GM23248 (cell line): ENCODE measurements around the gene PPFIA2. TPM values are rescaled to one million over a fixed set of nuclear protein-coding genes. Genes with fewer than 3 reads are reported as not detected.
A peak's percentile ranks its signal among the peaks of the same experiment; 100 is the strongest.

Source experiments
- DNase-seq: peaks from one replicate; pipeline ENCODE4 v3.0.0-alpha.2; 2015
- H2AFZ ChIP-seq: fragments of 200-600 bp; sonication (generic); 2 replicates; pipeline ENCODE4 v1.6.1; 2016; ENCODE audit warnings: antibody characterized with exemption
- H3F3A ChIP-seq: fragments of 200-600 bp; sonication (generic); 2 replicates; pipeline ENCODE4 v1.6.1; 2016; ENCODE audit warnings: mild to moderate bottlenecking, antibody characterized with exemption, mixed run types; ENCODE audit not compliant: insufficient read depth
- H3K27ac ChIP-seq: fragments of 200-600 bp; sonication (generic); 2 replicates; pipeline ENCODE4 v1.5.1; 2016; ENCODE audit warnings: mild to moderate bottlenecking
- H3K27me3 ChIP-seq: fragments of 200-600 bp; sonication (generic); replicated peaks from 2 replicates; pipeline ENCODE4 v1.6.1; 2016; ENCODE audit warnings: mild to moderate bottlenecking; ENCODE audit not compliant: insufficient read depth
- H3K36me3 ChIP-seq: fragments of 200-600 bp; sonication (generic); 2 replicates; pipeline ENCODE4 v1.6.1; 2016; ENCODE audit warnings: low read depth, mild to moderate bottlenecking
- H3K4me1 ChIP-seq: fragments of 200-600 bp; sonication (generic); 2 replicates; pipeline ENCODE4 v1.6.1; 2016; ENCODE audit warnings: mild to moderate bottlenecking; ENCODE audit not compliant: insufficient read depth
- H3K4me2 ChIP-seq: fragments of 200-600 bp; sonication (generic); one replicate; pipeline ENCODE4 v1.6.1; 2016; ENCODE audit warnings: mild to moderate bottlenecking; ENCODE audit not compliant: unreplicated experiment
- H3K4me3 ChIP-seq: fragments of 200-600 bp; sonication (generic); 2 replicates; pipeline ENCODE4 v1.5.1; 2016; ENCODE audit warnings: mild to moderate bottlenecking
- H3K79me2 ChIP-seq: fragments of 200-600 bp; sonication (generic); 2 replicates; pipeline ENCODE4 v1.6.1; 2016; ENCODE audit warnings: mild to moderate bottlenecking; ENCODE audit not compliant: insufficient read depth
- H3K9ac ChIP-seq: fragments of 200-600 bp; sonication (generic); 2 replicates; pipeline ENCODE4 v1.6.1; 2016; ENCODE audit warnings: mild to moderate bottlenecking
- H3K9me2 ChIP-seq: fragments of 200-600 bp; sonication (generic); 2 replicates; pipeline ENCODE4 v1.6.1; 2016; ENCODE audit warnings: mixed run types, mild to moderate bottlenecking, moderate library complexity; ENCODE audit not compliant: insufficient read depth
- H3K9me3 ChIP-seq: fragments of 200-600 bp; sonication (generic); one replicate; pipeline ENCODE4 v1.6.1; 2017; ENCODE audit warnings: low read depth
- H4K20me1 ChIP-seq: fragments of 200-600 bp; sonication (generic); 2 replicates; pipeline ENCODE4 v1.6.0; 2016; ENCODE audit not compliant: insufficient read depth
- EZH2 ChIP-seq: fragments of 200-600 bp; sonication (generic); IDR thresholded peaks from 2 replicates; pipeline ENCODE4 v1.6.1; 2018; ENCODE audit warnings: antibody characterized with exemption, mild to moderate bottlenecking; ENCODE audit not compliant: insufficient read depth, poor library complexity, severe bottlenecking
- EZH2phosphoT487 ChIP-seq: fragments of 200-600 bp; sonication (generic); IDR thresholded peaks from 2 replicates; pipeline ENCODE4 v1.6.1; 2018; ENCODE audit warnings: antibody characterized with exemption, moderate library complexity, mild to moderate bottlenecking, low read depth; ENCODE audit not compliant: insufficient read depth
- WGBS, 2 experiments: methylation state at CpG; one replicate each; pipeline ENCODE4 v1.1.6; 2015 to 2017; ENCODE audit warnings: low lambda C conversion rate in 2 of 2, low coverage in 1 of 2; ENCODE audit errors: missing lambda C conversion rate in 2 of 2; 5-methylcytosine and 5-hydroxymethylcytosine counted together
- in situ Hi-C: fragments of 300-500 bp; cut with MboI; formaldehyde crosslinking; loops from 2 replicates; pipeline ENCODE4 v1.15.0; 2020
- polyA plus RNA-seq: library from polyadenylated mRNA; unstranded; fragments of >200 nt; fragmentation: Nextera tagmentation; extraction: Ambion mirVana; gene quantifications from 2 replicates; pipeline ENCODE4 v1.2.1, GENCODE V29; 2016
- total RNA-seq: library from RNA; depleted of rRNA; stranded (reverse); fragments of >200 nt; shearing (Covaris generic); gene quantifications from 2 replicates; pipeline ENCODE4 v1.2.3, GENCODE V29; 2014

PPFIA2 gene
- total and polyA plus RNA-seq, 2 experiments from 2014 or later = not detected

DNA sequence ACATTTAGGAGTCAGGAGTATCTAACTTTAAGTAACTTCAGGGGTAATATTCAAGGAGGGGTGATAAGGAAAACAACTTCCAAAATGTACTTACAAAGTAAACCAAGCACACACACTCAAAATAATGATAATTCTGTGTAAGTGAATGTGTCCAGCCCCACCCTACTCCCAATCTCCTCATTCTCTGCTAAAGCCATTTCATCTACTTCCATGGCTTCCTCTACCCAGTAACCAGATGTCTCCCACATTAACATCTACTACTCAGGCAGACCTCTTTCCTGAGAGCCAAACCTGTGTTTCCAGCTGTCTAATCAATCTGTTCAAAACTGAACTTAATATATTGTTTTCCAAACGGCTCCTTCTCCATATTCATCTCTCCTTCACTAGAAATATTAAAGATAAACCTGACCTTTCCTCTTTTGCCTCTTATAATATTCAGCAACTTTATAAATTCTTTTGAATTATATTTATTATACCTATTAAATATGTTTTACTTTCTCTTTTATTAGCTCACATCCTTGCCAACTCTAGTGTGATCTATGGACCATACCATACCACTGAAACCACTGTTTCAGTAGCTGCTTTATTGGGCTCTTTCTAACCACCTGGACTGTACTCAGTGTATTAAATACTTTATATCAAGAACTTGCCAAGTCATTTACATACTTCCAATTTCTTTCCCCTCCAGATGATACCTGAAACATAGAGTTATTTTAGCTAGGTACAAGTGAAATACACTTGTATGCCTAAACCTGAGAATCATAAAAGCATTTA is 170.7 kb downstream of the PPFIA2 start:
- 3 to 4% methylated on average over 1 of the region's 1 CpG for WGBS, 2 experiments
- no peaks in the 10 kb centered on the region for H3K9me3 ChIP-seq
- no peaks in the 10 kb centered on the region for H3K27me3 ChIP-seq
- in situ Hi-C loops = no loop called here
- H4K20me1 ChIP-seq = no peaks in the 10 kb centered on the region
- no peak overlapping the region for H3K4me2 ChIP-seq
- H3K4me1 ChIP-seq = no peaks in the 10 kb centered on the region
- no peaks in the 10 kb centered on the region for H3K36me3 ChIP-seq
- H3K79me2 ChIP-seq = no peaks in the 10 kb centered on the region
- H3K9me2 ChIP-seq = no peaks in the 10 kb centered on the region
- no peak overlapping the region for H3K4me3 ChIP-seq
- no peak overlapping the region for H2AFZ ChIP-seq
- TF ChIP-seq EZH2phosphoT487 (no peak), EZH2 (no peak)
- H3K27ac ChIP-seq = no peak overlapping the region
- DNase-seq = no peak
- H3F3A ChIP-seq = no peaks in the 10 kb centered on the region
- H3K9ac ChIP-seq = no peak overlapping the region

GRCh38 chr12:81585787-81586186 is 173.4 kb downstream of the PPFIA2 start:
- Histone ChIP-seq H3F3A (no peaks in the 10 kb centered on the region), H3K36me3 (no peaks in the 10 kb centered on the region), H3K27me3 (no peaks in the 10 kb centered on the region), H3K4me1 (no peaks in the 10 kb centered on the region), H4K20me1 (no peaks in the 10 kb centered on the region), H3K79me2 (no peaks in the 10 kb centered on the region), H3K27ac (no peak overlapping the region), H3K4me3 (no peak overlapping the region), H2AFZ (no peak overlapping the region), H3K4me2 (no peak overlapping the region), H3K9me2 (no peaks in the 10 kb centered on the region), H3K9ac (no peak overlapping the region), H3K9me3 (no peaks in the 10 kb centered on the region)
- no peak for TF ChIP-seq EZH2phosphoT487
- TF ChIP-seq EZH2 = no peak
- in situ Hi-C loops = no loop called here
- WGBS, 2 experiments = 19 to 43% methylated on average over 1 of the region's 1 CpG
- DNase-seq = no peak

DNA sequence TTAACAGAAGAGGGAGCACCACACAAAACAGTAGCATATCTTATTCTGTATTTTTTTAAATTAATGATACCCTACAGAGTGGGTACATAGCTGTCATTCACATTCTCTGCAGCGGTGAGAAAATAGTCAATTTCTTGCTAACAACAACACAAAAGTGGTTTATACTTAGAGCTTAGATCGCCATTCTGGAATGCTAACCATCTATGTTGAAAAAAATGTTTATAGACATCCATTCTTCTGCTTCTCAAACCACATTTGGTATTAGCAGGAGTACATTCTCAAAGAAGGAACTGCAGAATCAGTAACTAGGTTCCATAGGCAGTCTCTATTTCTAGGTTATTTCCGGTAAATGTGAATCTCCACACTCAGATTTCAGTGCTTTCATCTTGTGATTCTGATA is 185.9 kb downstream of the PPFIA2 start:
- TF ChIP-seq EZH2 (no peak), EZH2phosphoT487 (no peak)
- no peaks in the 10 kb centered on the region for H3K27me3 ChIP-seq
- in situ Hi-C loops = no loop called here
- H3K9me2 ChIP-seq = no peaks in the 10 kb centered on the region
- H3K4me1 ChIP-seq = no peaks in the 10 kb centered on the region
- H4K20me1 ChIP-seq = no peaks in the 10 kb centered on the region
- H3K9ac ChIP-seq = no peak overlapping the region
- no peaks in the 10 kb centered on the region for H3F3A ChIP-seq
- no peak overlapping the region for H3K4me2 ChIP-seq
- peak; percentile 24 for DNase-seq
- 57 to 72% methylated on average over 3 of the region's 3 CpGs for WGBS, 2 experiments
- H3K36me3 ChIP-seq = no peaks in the 10 kb centered on the region
- H3K4me3 ChIP-seq = no peak overlapping the region
- no peaks in the 10 kb centered on the region for H3K9me3 ChIP-seq
- no peak overlapping the region for H3K27ac ChIP-seq
- no peaks in the 10 kb centered on the region for H3K79me2 ChIP-seq
- H2AFZ ChIP-seq = no peak overlapping the region

- Histone ChIP-seq H2AFZ (no peak overlapping the region), H3F3A (no peaks in the 10 kb centered on the region), H3K9me2 (no peaks in the 10 kb centered on the region), H3K4me3 (no peak overlapping the region), H3K4me1 (no peaks in the 10 kb centered on the region), H4K20me1 (no peaks in the 10 kb centered on the region), H3K36me3 (no peaks in the 10 kb centered on the region), H3K9ac (no peak overlapping the region), H3K4me2 (no peak overlapping the region), H3K27me3 (no peaks in the 10 kb centered on the region), H3K79me2 (no peaks in the 10 kb centered on the region), H3K9me3 (no peaks in the 10 kb centered on the region), H3K27ac (no peak overlapping the region)
- TF ChIP-seq EZH2phosphoT487 = no peak
- TF ChIP-seq EZH2 = no peak
- in situ Hi-C loops = no loop called here
- WGBS, 2 experiments = 34 to 42% methylated on average over 1 of the region's 1 CpG
- no peak for DNase-seq
These were observed 186.7 kb downstream of the PPFIA2 start for GRCh38 chr12:81572411-81572810.

- TF ChIP-seq EZH2phosphoT487 = no peak
- no peak for TF ChIP-seq EZH2
- Histone ChIP-seq H3K27ac (no peak overlapping the region), H3K4me3 (no peak overlapping the region), H3F3A (no peaks in the 10 kb centered on the region), H2AFZ (no peak overlapping the region), H3K79me2 (no peaks in the 10 kb centered on the region), H3K27me3 (no peaks in the 10 kb centered on the region), H3K4me2 (no peak overlapping the region), H3K36me3 (no peaks in the 10 kb centered on the region), H3K9me3 (no peaks in the 10 kb centered on the region), H3K9ac (no peak overlapping the region), H3K9me2 (no peaks in the 10 kb centered on the region), H4K20me1 (no peaks in the 10 kb centered on the region), H3K4me1 (no peaks in the 10 kb centered on the region)
- no peak for DNase-seq
- WGBS, 2 experiments = 30 to 42% methylated on average over 2 of the region's 2 CpGs
- in situ Hi-C loops = no loop called here
These were observed 188.9 kb downstream of the PPFIA2 start for GRCh38 chr12:81570234-81570633.
